ENCODE data around the gene SPAG5. TPM values are rescaled to one million over a fixed set of nuclear protein-coding genes. Genes with fewer than 3 reads are reported as not detected.
"Not testable (repeated sequence)": the region's sequence is repeated elsewhere in the genome, so short reads cannot be mapped to it uniquely, and the experiment has no call there.

The SPAG5 gene
- total RNA-seq, 4 donors from 2014 or later, result 1.4 to 4.9 (median 2.6) TPM

DNA sequence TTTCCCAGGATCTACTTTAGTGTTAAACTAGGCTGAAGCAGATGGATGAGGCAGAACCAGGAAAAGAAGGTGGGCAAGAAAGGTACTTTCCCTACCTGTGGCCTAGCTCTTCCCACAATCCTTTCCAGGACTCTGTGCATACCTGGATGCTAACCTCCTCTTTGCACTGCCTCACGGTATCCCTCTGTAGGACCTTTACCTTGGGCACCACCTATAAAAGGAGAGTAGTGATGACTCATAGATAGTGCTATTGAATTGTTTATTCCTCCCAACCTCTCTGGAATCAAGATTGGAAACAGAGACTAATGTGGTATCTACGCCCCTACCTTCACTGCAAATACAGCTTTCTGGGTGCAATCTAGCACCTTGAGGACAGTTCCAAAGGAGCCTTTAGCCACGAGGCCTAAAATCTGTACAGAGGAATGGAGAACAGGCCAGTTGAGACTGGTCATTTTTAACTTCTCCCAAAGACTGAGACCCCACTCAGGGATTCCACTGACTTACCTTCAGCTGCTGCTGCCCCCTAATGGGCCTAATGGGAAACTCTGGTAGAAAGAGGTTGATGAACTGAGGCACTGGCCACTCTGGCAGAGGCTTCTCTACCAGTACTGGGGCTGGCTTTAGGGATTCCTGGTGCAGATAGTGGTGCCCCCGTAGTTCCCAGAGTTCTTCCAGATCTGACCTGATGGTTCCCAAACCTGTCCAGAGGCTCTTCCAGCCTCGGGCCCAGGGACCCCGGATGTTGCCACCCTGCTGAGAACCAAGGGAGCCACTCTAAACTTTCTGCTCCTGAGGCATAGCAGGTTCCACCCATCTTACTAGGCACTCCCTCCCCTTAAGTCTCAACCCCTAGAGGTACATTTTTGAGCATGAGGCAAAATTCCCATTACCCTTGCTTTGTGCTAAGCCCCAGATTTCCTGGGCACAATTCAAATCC lies 14.4 kb upstream of the SPAG5 start:
- H3K27me3 ChIP-seq, result no peaks in the 10 kb centered on the region
- TF ChIP-seq POLR2A (IDR thresholded peaks at IDR 0.05) (no peak), EP300 (IDR thresholded peaks at IDR 0.05) (no peak)
- TF ChIP-seq, protein P1, sequence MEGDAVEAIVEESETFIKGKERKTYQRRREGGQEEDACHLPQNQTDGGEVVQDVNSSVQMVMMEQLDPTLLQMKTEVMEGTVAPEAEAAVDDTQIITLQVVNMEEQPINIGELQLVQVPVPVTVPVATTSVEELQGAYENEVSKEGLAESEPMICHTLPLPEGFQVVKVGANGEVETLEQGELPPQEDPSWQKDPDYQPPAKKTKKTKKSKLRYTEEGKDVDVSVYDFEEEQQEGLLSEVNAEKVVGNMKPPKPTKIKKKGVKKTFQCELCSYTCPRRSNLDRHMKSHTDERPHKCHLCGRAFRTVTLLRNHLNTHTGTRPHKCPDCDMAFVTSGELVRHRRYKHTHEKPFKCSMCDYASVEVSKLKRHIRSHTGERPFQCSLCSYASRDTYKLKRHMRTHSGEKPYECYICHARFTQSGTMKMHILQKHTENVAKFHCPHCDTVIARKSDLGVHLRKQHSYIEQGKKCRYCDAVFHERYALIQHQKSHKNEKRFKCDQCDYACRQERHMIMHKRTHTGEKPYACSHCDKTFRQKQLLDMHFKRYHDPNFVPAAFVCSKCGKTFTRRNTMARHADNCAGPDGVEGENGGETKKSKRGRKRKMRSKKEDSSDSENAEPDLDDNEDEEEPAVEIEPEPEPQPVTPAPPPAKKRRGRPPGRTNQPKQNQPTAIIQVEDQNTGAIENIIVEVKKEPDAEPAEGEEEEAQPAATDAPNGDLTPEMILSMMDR (IDR thresholded peaks at IDR 0.05), result peak in 3 of 4 experiments; percentile 50 to 69 (median 53)
- H3K27ac ChIP-seq, result no peak overlapping the region
- H3K36me3 ChIP-seq, result peaks cover 2 to 75% of the 10 kb centered on the region in 2 donors
- peak; percentile 22 for ATAC-seq
- no peaks in the 10 kb centered on the region for H3K9me3 ChIP-seq
- WGBS, 2 donors (ENCODE audit: low coverage in 1 of 2), result 65 to 79% methylated on average over 3 to 5 of the region's 6 CpGs
- peaks cover 0 to 7% (median 0%) of the 10 kb centered on the region in 3 donors for H3K4me1 ChIP-seq
- no peak overlapping the region for H3K4me3 ChIP-seq

DNA sequence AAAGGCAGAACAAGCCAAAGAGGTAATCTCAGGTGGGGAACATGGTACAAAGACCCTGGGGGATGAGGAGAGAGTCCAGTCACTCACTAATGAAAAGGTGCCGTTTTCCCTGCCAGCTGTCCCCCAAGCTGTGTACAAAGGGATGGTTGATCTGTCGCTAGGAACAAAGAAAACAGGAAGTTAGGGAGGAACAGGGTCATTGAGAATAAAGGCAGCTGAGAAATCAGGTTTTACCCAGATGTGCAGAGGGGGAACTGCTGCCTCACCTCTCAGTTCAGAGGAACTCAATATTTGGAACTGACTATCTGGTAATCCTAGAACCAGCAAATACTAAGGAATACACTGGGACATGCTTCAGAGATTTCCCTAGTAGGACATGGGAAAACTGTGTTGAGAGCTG lies 13.7 kb upstream of the SPAG5 start:
- Histone ChIP-seq H3K27ac (no peak overlapping the region), H3K36me3 (peaks cover 2 to 69% of the 10 kb centered on the region in 2 donors), H3K9me3 (no peaks in the 10 kb centered on the region), H3K4me1 (peaks cover 0 to 7% (median 0%) of the 10 kb centered on the region in 3 donors), H3K27me3 (no peaks in the 10 kb centered on the region), H3K4me3 (no peak overlapping the region)
- TF ChIP-seq POLR2AphosphoS5 (IDR thresholded peaks at IDR 0.05), result no peak
- TF ChIP-seq, protein P1 (IDR thresholded peaks at IDR 0.05), result no peak
- TF ChIP-seq EP300 (IDR thresholded peaks at IDR 0.05), result no peak
- no peak for TF ChIP-seq POLR2A (IDR thresholded peaks at IDR 0.05)
- no peak for ATAC-seq
- WGBS, 2 donors (ENCODE audit: low coverage in 1 of 2), result 60 to 69% methylated on average over 1 to 2 of the region's 2 CpGs

DNA sequence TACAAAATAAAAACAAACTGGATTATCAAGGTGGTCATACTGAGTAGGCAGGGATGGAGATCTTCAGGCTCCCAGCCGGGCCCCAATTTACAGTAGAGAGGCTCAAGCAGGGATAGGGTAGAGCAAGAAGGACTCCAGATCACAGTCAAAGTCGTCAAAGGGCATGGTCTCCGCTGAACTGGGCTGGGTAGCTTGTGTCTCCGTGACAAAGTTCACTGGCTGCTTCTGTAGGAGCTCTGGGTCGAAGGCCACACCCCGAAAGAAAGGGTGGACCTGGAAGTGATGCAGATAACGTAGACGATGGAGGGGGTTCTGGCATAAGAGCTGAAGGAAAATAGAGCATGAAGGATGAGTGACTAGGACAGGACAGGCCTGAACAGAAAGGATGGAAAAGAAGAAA lies 11.6 kb upstream of the SPAG5 start:
- Histone ChIP-seq H3K9me3 (no peaks in the 10 kb centered on the region), H3K27me3 (no peaks in the 10 kb centered on the region), H3K36me3 (peaks cover 0 to 47% of the 10 kb centered on the region in 2 donors), H3K27ac (no peak overlapping the region), H3K4me1 (peaks cover 0 to 7% (median 0%) of the 10 kb centered on the region in 3 donors), H3K4me3 (no peak overlapping the region)
- WGBS, 2 donors (ENCODE audit: low coverage in 1 of 2), result 76 to 86% methylated on average over 7 to 8 of the region's 8 CpGs
- TF ChIP-seq POLR2AphosphoS5 (IDR thresholded peaks at IDR 0.05) (no peak), POLR2A (IDR thresholded peaks at IDR 0.05) (no peak), EP300 (IDR thresholded peaks at IDR 0.05) (no peak)
- TF ChIP-seq, protein P1 (IDR thresholded peaks at IDR 0.05), result no peak
- no peak for ATAC-seq

DNA sequence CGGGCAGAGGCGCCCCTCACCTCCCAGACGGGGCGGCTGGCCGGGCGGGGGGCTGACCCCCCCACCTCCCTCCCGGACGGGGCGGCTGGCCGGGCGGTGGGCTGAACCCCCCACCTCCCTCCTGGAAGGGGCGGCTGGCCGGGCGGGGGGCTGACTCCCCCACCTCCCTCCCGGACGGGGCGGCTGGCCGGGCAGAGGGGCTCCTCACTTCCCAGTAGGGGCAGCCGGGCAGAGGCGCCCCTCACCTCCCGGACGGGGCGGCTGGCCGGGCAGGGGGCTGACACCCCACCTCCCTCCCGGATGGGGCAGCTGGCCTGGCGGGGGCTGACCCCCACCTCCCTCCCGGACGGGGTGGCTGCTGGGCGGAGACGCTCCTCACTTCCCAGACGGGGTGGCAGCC lies 5.2 kb upstream of the SPAG5 start:
- ATAC-seq, H3K36me3 ChIP-seq, H3K9me3 ChIP-seq, H3K27ac ChIP-seq, H3K4me1 ChIP-seq, H3K4me3 ChIP-seq, H3K27me3 ChIP-seq: not testable (repeated sequence)
- no CpG with 5 or more reads among the region's 31 CpGs for WGBS, 2 donors (ENCODE audit: low coverage in 1 of 2)

DNA sequence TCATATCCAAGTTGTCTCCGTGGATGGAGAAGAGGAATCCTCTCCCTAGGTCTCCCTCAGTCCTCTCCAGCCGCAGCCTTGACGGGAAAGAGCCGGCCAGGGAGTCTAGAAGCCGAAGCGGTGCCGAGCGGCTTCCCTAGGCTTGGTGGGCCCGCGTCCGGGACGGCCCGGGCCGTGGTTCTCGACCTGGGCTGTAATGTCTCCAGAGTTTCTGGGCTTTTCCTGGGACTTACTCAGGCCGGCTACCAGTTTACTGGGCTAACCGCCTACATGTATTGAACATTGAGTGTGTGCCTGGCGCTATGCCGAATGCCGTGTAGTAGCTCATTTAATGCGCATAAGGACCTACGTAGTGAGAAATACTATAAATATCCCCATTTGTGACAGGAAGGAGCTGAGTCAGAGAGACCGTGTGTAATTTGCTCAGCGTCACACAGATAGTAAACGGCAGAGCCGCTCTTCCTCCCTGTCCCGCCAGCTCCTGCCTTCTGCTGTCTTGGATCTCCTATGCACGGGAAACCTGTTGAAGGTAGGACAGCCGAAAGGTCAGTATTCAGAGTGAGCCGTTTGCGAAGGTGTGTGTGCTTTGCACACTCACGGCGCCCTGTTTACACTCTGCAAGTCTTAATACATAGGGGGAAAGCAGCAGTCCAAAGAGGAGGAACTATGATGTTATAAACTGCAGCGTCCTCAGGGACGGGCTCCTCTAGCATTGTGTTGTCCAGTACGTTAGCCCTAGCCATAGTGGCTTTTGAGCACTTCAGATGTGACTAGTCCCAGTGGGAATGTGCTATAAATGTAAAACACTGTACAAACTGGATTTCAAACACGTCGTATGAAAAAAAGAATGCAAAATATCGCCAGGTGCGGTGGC lies 723 bp upstream of the SPAG5 start:
- Histone ChIP-seq H3K9me3 (no peaks in the 10 kb centered on the region), H3K27ac (peak overlapping the region; percentile 80 to 99 (median 94)), H3K27me3 (no peaks in the 10 kb centered on the region), H3K4me1 (peaks cover 0 to 18% (median 5%) of the 10 kb centered on the region in 3 donors), H3K4me3 (peak overlapping the region; percentile 44 to 66), H3K36me3 (no peaks in the 10 kb centered on the region)
- 4 to 19% methylated on average over 9 to 16 of the region's 40 CpGs for WGBS, 2 donors (ENCODE audit: low coverage in 1 of 2)
- TF ChIP-seq POLR2AphosphoS5 (IDR thresholded peaks at IDR 0.05) (no peak), POLR2A (IDR thresholded peaks at IDR 0.05) (peak in 1 of 2 donors; percentile 2)
- peak; percentile 74 for ATAC-seq

Measured in gastroesophageal sphincter (tissue), 4 donors.